ENCODE data around the gene BCR. TPM values are rescaled to one million over a fixed set of nuclear protein-coding genes. Genes with fewer than 3 reads are reported as not detected.

BCR gene
- total and polyA plus RNA-seq, 9 donors, result 7.1 to 44.6 (median 35.6) TPM

- intact Hi-C loops (cut with DNase I), result no loop called here
- WGBS, 3 donors, result 67 to 74% (median 70%) methylated on average over 11 of the region's 11 CpGs
- Histone ChIP-seq H3K4me3 (no peak overlapping the region), H3K27ac (no peak overlapping the region), H3K4me1 (ENCODE audit: insufficient read depth) (peaks cover 20% of the 10 kb centered on the region), H3K27me3 (no peaks in the 10 kb centered on the region), H3K36me3 (no peaks in the 10 kb centered on the region), H3K9me3 (no peaks in the 10 kb centered on the region)
- TF ChIP-seq CTCF (IDR thresholded peaks at IDR 0.05), result no peak
- TF ChIP-seq POLR2A (IDR thresholded peaks at IDR 0.05), result no peak
- TF ChIP-seq EP300 (IDR thresholded peaks at IDR 0.05), result no peak
- peak in 2 of 5 donors; percentile 10 to 24 for DNase-seq
Observed at GRCh38 chr22:23220485-23221350, 40.4 kb downstream of the BCR start.

GRCh38 chr22:23221351-23221804 is 41.1 kb downstream of the BCR start:
- H3K36me3 ChIP-seq, result no peaks in the 10 kb centered on the region
- WGBS, 3 donors, result 93 to 97% (median 94%) methylated on average over 3 of the region's 3 CpGs
- H3K27ac ChIP-seq, result no peak overlapping the region
- no peaks in the 10 kb centered on the region for H3K9me3 ChIP-seq
- H3K27me3 ChIP-seq, result no peaks in the 10 kb centered on the region
- intact Hi-C loops (cut with DNase I), result no loop called here
- no peak overlapping the region for H3K4me3 ChIP-seq
- DNase-seq, result peak in 1 of 5 donors; percentile 7
- TF ChIP-seq POLR2A (IDR thresholded peaks at IDR 0.05) (no peak), CTCF (IDR thresholded peaks at IDR 0.05) (no peak), EP300 (IDR thresholded peaks at IDR 0.05) (no peak)
- peaks cover 20% of the 10 kb centered on the region for H3K4me1 ChIP-seq (ENCODE audit: insufficient read depth)

- Histone ChIP-seq H3K4me1 (ENCODE audit: insufficient read depth) (peaks cover 20% of the 10 kb centered on the region), H3K27me3 (no peaks in the 10 kb centered on the region), H3K27ac (no peak overlapping the region), H3K36me3 (no peaks in the 10 kb centered on the region), H3K9me3 (no peaks in the 10 kb centered on the region), H3K4me3 (no peak overlapping the region)
- DNase-seq, result peak in 1 of 5 donors; percentile 10
- 96% methylated on average over 11 of the region's 11 CpGs for WGBS, 3 donors
- TF ChIP-seq EP300 (IDR thresholded peaks at IDR 0.05), result no peak
- no peak for TF ChIP-seq POLR2A (IDR thresholded peaks at IDR 0.05)
- TF ChIP-seq CTCF (IDR thresholded peaks at IDR 0.05), result no peak
- intact Hi-C loops (cut with DNase I), result no loop called here
Observed at GRCh38 chr22:23222033-23222792, 41.9 kb downstream of the BCR start.

- no peaks in the 10 kb centered on the region for H3K36me3 ChIP-seq
- no peak for DNase-seq
- intact Hi-C loops (cut with DNase I), result no loop called here
- WGBS, 3 donors, result 91 to 99% (median 92%) methylated on average over 4 of the region's 4 CpGs
- no peak overlapping the region for H3K4me3 ChIP-seq
- peaks cover 16% of the 10 kb centered on the region for H3K4me1 ChIP-seq (ENCODE audit: insufficient read depth)
- no peaks in the 10 kb centered on the region for H3K27me3 ChIP-seq
- H3K27ac ChIP-seq, result no peak overlapping the region
- TF ChIP-seq POLR2A (IDR thresholded peaks at IDR 0.05) (no peak), EP300 (IDR thresholded peaks at IDR 0.05) (no peak), CTCF (IDR thresholded peaks at IDR 0.05) (no peak)
- no peaks in the 10 kb centered on the region for H3K9me3 ChIP-seq
Observed at GRCh38 chr22:23222793-23223568, 42.7 kb downstream of the BCR start.
